ENCODE results near the gene SUMF2.

DNA sequence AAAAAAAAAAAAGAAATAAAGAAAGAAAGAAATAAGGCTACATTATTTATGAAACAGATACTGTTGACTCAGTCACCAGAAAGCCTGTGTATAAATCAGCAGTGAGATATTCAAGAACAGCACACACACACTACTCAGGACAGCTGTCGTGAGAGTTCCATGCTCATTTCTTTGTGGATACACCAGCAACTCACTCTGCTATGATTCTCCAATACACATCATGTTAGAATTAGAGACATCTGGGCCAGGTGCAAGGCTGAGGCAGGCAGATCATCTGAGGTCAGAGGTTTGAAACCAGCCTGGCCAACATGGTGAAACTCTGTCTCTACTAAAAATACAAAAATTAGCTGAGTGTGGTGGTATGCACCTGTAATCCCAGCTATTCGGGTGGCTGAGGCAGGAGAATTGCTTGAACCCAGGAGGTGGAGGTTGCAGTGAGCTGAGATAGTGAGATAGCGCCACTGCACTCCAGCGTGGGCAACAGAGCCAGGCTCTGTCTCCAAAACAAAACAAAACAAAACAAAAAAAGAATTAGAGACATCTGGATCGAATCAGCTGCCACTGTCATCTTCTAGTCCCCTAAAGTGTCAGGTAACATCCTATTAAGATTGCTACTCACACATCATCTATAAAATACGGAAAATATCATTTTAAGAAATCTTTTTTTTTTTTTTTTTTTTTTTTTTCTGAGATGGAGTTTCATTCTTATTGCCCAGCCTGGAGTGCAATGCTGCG, 63.3 kb downstream of the SUMF2 start:
- TF ChIP-seq EZH2 (IDR thresholded peaks at IDR 0.05; ENCODE audit: borderline replicate concordance, low read depth, low read length, severe bottlenecking), result no peak
- TF ChIP-seq CTCF (IDR thresholded peaks at IDR 0.05; ENCODE audit: extremely low read depth in 1 of 2, insufficient read depth in 1 of 2, low read depth in 1 of 2, low read length in 2 of 2), result no peak
